HEK293T (cell line): ENCODE measurements around the gene TMEM178B.

ENCODE experiments used
- BHLHE40 ChIP-seq: fragments of 450-650 bp; IDR thresholded peaks from 2 replicates; pipeline ENCODE4 v1.6.1; 2016; ENCODE audit warnings: mild to moderate bottlenecking, moderate library complexity, borderline replicate concordance
- FOXM1 ChIP-seq: fragments of 450-650 bp; IDR thresholded peaks from 2 replicates; pipeline ENCODE4 v1.6.1; 2017; ENCODE audit warnings: mild to moderate bottlenecking, borderline replicate concordance
- SP1 ChIP-seq: fragments of 450-650 bp; IDR thresholded peaks from 2 replicates; pipeline ENCODE4 v1.6.1; 2017
- ZNF384 ChIP-seq: fragments of 450-650 bp; IDR thresholded peaks from 2 replicates; pipeline ENCODE4 v1.6.1; 2016

GRCh38 chr7:141225916-141226618 is 152.2 kb downstream of the TMEM178B start:
- TF ChIP-seq ZNF384 = no peak
- no peak for TF ChIP-seq FOXM1
- TF ChIP-seq BHLHE40 = no peak
- no peak for TF ChIP-seq SP1
